ENCODE data around the gene CTNND1.

DNA sequence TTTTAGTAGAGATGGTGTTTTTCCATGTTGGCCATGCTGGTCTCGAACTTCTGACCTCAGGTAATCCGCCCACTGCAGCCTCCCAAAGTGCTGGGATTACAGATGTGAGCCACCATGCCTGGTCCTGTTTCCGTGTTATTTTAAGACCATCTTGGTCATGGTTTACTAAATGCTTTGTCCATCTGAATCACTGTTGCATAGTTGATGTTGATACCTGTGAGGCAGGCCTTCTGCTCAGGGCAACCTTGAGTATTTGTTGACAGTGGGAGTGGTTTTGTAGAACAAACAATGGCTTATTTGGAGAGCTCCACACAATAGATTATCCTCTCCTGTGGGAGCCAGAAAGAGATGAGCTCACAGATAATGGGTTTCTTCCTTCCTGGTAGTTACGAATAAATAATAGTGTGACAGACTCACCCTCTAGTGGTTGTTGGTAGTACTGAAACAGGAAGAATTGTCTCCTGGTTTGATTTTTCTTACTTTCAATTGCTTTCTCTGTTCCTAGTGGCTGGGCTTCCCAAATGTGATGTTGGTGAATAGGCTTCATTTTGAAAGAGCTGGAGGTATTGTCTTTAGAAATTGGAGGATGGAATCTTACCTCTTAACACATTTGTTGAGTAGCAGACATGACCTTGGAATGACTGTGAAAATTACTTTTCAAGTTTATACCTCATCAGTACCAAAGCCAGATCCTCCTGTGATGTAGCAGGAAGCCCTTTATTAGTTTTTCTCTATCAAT is 39.0 kb downstream of the CTNND1 start:
- no peak for TF ChIP-seq EP300 (IDR thresholded peaks at IDR 0.05)
- TF ChIP-seq, protein P1, sequence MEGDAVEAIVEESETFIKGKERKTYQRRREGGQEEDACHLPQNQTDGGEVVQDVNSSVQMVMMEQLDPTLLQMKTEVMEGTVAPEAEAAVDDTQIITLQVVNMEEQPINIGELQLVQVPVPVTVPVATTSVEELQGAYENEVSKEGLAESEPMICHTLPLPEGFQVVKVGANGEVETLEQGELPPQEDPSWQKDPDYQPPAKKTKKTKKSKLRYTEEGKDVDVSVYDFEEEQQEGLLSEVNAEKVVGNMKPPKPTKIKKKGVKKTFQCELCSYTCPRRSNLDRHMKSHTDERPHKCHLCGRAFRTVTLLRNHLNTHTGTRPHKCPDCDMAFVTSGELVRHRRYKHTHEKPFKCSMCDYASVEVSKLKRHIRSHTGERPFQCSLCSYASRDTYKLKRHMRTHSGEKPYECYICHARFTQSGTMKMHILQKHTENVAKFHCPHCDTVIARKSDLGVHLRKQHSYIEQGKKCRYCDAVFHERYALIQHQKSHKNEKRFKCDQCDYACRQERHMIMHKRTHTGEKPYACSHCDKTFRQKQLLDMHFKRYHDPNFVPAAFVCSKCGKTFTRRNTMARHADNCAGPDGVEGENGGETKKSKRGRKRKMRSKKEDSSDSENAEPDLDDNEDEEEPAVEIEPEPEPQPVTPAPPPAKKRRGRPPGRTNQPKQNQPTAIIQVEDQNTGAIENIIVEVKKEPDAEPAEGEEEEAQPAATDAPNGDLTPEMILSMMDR (IDR thresholded peaks at IDR 0.05): peak; percentile 85 to 97 (median 91)

Measured in gastroesophageal sphincter (tissue), 3 donors.